Measurements from ENCODE around the gene PIK3C2G. TPM values are rescaled to one million over a fixed set of nuclear protein-coding genes. Genes with fewer than 3 reads are reported as not detected.

The PIK3C2G gene
- total RNA-seq, 1 experiment from 2014 or later, result not detected

DNA sequence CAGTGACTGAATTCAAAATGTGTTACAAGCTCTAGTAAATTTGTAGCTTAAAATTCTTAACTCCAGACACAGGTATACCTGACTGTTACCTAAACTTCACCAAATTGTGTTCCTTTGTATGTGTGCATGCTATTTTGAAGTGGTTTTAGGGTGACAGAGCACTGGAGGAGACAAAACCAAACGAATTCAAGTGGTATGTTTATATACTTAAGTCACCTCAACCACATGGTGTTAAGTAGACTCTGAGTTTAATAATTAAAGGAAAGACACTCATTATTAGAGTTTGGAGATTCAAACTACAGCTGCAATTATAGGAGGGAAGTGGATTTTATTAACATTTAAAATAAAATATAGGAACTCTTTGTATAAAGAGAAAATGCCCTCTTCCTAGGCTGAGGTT lies 392.1 kb downstream of the PIK3C2G start:
- H3K4me3 ChIP-seq (replicated peaks in 1 of 2; ENCODE audit: low read depth in 1 of 2, low read length in 2 of 2), result no peak overlapping the region
- no peak for DNase-seq (ENCODE audit: low read depth, low spot score)
- intact Hi-C loops (cut with micrococcal nuclease), result no loop called here
- BruUV-seq (replicated peaks), result no TSS peak
- RAD21 ChIA-PET (ENCODE audit: low non-redundant PET in 1 of 2, low total read pairs in 2 of 2, uncharacterized antibody in 2 of 2, unreplicated experiment in 2 of 2), result no interaction called here
- H3K79me2 ChIP-seq (ENCODE audit: insufficient read depth, low read length), result no peaks in the 10 kb centered on the region
- no peaks in the 10 kb centered on the region for H3K27me3 ChIP-seq (ENCODE audit: insufficient read depth, low read length)
- H3K4me2 ChIP-seq (ENCODE audit: low read length), result no peak overlapping the region
- no peak overlapping the region for H3K27ac ChIP-seq (ENCODE audit: low read depth, low read length)
- CTCF ChIA-PET, result no interaction called here
- no peaks in the 10 kb centered on the region for H3K9me3 ChIP-seq (ENCODE audit: control insufficient read depth in 1 of 2, insufficient read depth in 1 of 2, low read depth in 1 of 2, low read length in 2 of 2)
- H3K9me2 ChIP-seq (ENCODE audit: insufficient read depth), result no peaks in the 10 kb centered on the region
- no peak overlapping the region for H3K9ac ChIP-seq (ENCODE audit: low read length)
- no peaks in the 10 kb centered on the region for H4K20me1 ChIP-seq (ENCODE audit: insufficient read depth)
- TF ChIP-seq SRF (IDR thresholded peaks at IDR 0.05; ENCODE audit: low read depth), result no peak
- H2AFZ ChIP-seq (ENCODE audit: low read depth, low read length, poor library complexity, severe bottlenecking), result no peak overlapping the region
- ATAC-seq, result no peak
- no peaks in the 10 kb centered on the region for H3K4me1 ChIP-seq (ENCODE audit: control insufficient read depth in 1 of 2, insufficient read depth in 2 of 2, low read length in 2 of 2)
- no peaks in the 10 kb centered on the region for H3K36me3 ChIP-seq (ENCODE audit: control insufficient read depth in 1 of 2, insufficient read depth in 2 of 2, low read length in 2 of 2)
- POLR2A ChIA-PET, result no interaction called here

DNA sequence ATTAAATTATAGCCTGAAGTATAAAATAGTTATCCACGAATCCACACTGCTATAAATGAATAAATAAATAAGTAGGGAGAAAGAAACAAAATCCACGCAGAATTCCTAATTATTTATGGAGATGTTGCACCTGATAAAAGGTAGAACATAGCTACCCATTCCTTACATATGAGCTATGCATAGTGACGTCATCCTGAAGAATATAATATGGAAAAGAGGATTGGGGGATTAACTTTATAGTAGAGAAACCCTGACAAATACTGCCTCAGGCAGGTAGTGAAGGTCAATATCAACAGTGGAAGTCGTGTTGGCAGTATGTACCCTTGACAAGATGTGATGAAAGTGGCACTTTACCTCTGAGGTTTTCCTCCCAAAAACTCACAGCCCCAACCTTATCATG lies 394.0 kb downstream of the PIK3C2G start:
- Histone ChIP-seq H4K20me1 (ENCODE audit: insufficient read depth) (no peaks in the 10 kb centered on the region), H3K27ac (ENCODE audit: low read depth, low read length) (no peak overlapping the region), H3K9me2 (ENCODE audit: insufficient read depth) (no peaks in the 10 kb centered on the region), H3K4me1 (ENCODE audit: control insufficient read depth in 1 of 2, insufficient read depth in 2 of 2, low read length in 2 of 2) (no peaks in the 10 kb centered on the region), H3K4me2 (ENCODE audit: low read length) (no peak overlapping the region), H3K4me3 (replicated peaks in 1 of 2; ENCODE audit: low read depth in 1 of 2, low read length in 2 of 2) (no peak overlapping the region), H3K27me3 (ENCODE audit: insufficient read depth, low read length) (no peaks in the 10 kb centered on the region), H2AFZ (ENCODE audit: low read depth, low read length, poor library complexity, severe bottlenecking) (no peak overlapping the region), H3K79me2 (ENCODE audit: insufficient read depth, low read length) (no peaks in the 10 kb centered on the region), H3K9ac (ENCODE audit: low read length) (no peak overlapping the region), H3K9me3 (ENCODE audit: control insufficient read depth in 1 of 2, insufficient read depth in 1 of 2, low read depth in 1 of 2, low read length in 2 of 2) (no peaks in the 10 kb centered on the region), H3K36me3 (ENCODE audit: control insufficient read depth in 1 of 2, insufficient read depth in 2 of 2, low read length in 2 of 2) (no peaks in the 10 kb centered on the region)
- BruUV-seq (replicated peaks), result no TSS peak
- TF ChIP-seq YY1 (IDR thresholded peaks at IDR 0.05; ENCODE audit: extremely low read depth, insufficient replicate concordance, low read depth, low read length) (no peak), EZH2phosphoT487 (IDR thresholded peaks at IDR 0.05; ENCODE audit: borderline replicate concordance) (no peak), ZNF274 (IDR thresholded peaks at IDR 0.05; ENCODE audit: low read depth, low read length) (no peak), JUND (IDR thresholded peaks at IDR 0.05) (no peak), POLR2AphosphoS5 (IDR thresholded peaks at IDR 0.05; ENCODE audit: low read depth, low read length) (no peak), EGR1 (IDR thresholded peaks at IDR 0.05; ENCODE audit: low read depth) (no peak), FOSL1 (IDR thresholded peaks at IDR 0.05; ENCODE audit: low read depth) (no peak), ZFX (IDR thresholded peaks at IDR 0.05) (no peak), CEBPB (IDR thresholded peaks at IDR 0.05; ENCODE audit: low read depth) (no peak)
- TF ChIP-seq, protein P1, sequence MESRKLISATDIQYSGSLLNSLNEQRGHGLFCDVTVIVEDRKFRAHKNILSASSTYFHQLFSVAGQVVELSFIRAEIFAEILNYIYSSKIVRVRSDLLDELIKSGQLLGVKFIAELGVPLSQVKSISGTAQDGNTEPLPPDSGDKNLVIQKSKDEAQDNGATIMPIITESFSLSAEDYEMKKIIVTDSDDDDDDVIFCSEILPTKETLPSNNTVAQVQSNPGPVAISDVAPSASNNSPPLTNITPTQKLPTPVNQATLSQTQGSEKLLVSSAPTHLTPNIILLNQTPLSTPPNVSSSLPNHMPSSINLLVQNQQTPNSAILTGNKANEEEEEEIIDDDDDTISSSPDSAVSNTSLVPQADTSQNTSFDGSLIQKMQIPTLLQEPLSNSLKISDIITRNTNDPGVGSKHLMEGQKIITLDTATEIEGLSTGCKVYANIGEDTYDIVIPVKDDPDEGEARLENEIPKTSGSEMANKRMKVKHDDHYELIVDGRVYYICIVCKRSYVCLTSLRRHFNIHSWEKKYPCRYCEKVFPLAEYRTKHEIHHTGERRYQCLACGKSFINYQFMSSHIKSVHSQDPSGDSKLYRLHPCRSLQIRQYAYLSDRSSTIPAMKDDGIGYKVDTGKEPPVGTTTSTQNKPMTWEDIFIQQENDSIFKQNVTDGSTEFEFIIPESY (IDR thresholded peaks at IDR 0.05; ENCODE audit: extremely low read depth, insufficient replicate concordance, low read length), result no peak
- TF ChIP-seq, protein P2, sequence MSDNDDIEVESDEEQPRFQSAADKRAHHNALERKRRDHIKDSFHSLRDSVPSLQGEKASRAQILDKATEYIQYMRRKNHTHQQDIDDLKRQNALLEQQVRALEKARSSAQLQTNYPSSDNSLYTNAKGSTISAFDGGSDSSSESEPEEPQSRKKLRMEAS (IDR thresholded peaks at IDR 0.05), result no peak
- TF ChIP-seq, protein P3, sequence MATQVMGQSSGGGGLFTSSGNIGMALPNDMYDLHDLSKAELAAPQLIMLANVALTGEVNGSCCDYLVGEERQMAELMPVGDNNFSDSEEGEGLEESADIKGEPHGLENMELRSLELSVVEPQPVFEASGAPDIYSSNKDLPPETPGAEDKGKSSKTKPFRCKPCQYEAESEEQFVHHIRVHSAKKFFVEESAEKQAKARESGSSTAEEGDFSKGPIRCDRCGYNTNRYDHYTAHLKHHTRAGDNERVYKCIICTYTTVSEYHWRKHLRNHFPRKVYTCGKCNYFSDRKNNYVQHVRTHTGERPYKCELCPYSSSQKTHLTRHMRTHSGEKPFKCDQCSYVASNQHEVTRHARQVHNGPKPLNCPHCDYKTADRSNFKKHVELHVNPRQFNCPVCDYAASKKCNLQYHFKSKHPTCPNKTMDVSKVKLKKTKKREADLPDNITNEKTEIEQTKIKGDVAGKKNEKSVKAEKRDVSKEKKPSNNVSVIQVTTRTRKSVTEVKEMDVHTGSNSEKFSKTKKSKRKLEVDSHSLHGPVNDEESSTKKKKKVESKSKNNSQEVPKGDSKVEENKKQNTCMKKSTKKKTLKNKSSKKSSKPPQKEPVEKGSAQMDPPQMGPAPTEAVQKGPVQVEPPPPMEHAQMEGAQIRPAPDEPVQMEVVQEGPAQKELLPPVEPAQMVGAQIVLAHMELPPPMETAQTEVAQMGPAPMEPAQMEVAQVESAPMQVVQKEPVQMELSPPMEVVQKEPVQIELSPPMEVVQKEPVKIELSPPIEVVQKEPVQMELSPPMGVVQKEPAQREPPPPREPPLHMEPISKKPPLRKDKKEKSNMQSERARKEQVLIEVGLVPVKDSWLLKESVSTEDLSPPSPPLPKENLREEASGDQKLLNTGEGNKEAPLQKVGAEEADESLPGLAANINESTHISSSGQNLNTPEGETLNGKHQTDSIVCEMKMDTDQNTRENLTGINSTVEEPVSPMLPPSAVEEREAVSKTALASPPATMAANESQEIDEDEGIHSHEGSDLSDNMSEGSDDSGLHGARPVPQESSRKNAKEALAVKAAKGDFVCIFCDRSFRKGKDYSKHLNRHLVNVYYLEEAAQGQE (IDR thresholded peaks at IDR 0.05; ENCODE audit: low read depth), result no peak
- TF ChIP-seq, protein P4, sequence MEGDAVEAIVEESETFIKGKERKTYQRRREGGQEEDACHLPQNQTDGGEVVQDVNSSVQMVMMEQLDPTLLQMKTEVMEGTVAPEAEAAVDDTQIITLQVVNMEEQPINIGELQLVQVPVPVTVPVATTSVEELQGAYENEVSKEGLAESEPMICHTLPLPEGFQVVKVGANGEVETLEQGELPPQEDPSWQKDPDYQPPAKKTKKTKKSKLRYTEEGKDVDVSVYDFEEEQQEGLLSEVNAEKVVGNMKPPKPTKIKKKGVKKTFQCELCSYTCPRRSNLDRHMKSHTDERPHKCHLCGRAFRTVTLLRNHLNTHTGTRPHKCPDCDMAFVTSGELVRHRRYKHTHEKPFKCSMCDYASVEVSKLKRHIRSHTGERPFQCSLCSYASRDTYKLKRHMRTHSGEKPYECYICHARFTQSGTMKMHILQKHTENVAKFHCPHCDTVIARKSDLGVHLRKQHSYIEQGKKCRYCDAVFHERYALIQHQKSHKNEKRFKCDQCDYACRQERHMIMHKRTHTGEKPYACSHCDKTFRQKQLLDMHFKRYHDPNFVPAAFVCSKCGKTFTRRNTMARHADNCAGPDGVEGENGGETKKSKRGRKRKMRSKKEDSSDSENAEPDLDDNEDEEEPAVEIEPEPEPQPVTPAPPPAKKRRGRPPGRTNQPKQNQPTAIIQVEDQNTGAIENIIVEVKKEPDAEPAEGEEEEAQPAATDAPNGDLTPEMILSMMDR (IDR thresholded peaks at IDR 0.05 in 2 of 3, conservative IDR thresholded peaks at IDR 0.05 in 1 of 3; ENCODE audit: borderline replicate concordance in 1 of 3, insufficient read depth in 1 of 3, low read depth in 2 of 3, low read length in 2 of 3), result no peak
- no peak for DNase-seq (ENCODE audit: low read depth, low spot score)
- ATAC-seq, result no peak
- ChIA-PET CTCF (no interaction called here), POLR2A (no interaction called here), RAD21 (ENCODE audit: low non-redundant PET in 1 of 2, low total read pairs in 2 of 2, uncharacterized antibody in 2 of 2, unreplicated experiment in 2 of 2) (no interaction called here)
- intact Hi-C loops (cut with micrococcal nuclease), result no loop called here

Measured in HCT116 (cell line).